ENCODE results near the gene ANKRD28. TPM values are rescaled to one million over a fixed set of nuclear protein-coding genes. Genes with fewer than 3 reads are reported as not detected.

The ANKRD28 gene
- total RNA-seq, 1 experiment from 2014 or later, result 47.5 TPM

DNA sequence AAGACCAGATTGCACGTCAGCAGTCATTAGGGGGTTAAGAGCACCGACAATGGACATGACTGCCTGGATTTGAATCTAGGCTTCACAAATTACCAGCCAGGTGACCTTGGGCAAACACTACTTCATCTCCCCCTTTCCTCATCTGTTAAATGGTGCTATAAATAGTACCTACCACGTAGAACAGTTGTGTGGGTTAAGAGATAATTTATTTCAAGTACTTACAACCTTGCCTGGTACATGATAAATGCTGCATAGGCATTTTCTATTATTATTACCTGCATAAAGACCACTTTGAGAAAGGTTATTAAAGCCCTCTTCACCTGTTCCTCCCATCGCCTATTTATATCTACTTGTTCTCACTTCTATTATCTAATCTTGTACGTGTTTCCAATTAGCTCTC lies 131.5 kb downstream of the ANKRD28 start:
- Histone ChIP-seq H3K9me2 (ENCODE audit: insufficient read depth) (no peaks in the 10 kb centered on the region), H3K9me3 (ENCODE audit: control insufficient read depth in 1 of 2, insufficient read depth in 1 of 2, low read depth in 1 of 2, low read length in 2 of 2) (no peaks in the 10 kb centered on the region), H4K20me1 (ENCODE audit: insufficient read depth) (no peaks in the 10 kb centered on the region), H3K4me1 (ENCODE audit: control insufficient read depth in 1 of 2, insufficient read depth in 2 of 2, low read length in 2 of 2) (no peaks in the 10 kb centered on the region), H2AFZ (ENCODE audit: low read depth, low read length, poor library complexity, severe bottlenecking) (no peak overlapping the region), H3K4me3 (replicated peaks in 1 of 2; ENCODE audit: low read depth in 1 of 2, low read length in 2 of 2) (no peak overlapping the region), H3K36me3 (ENCODE audit: control insufficient read depth in 1 of 2, insufficient read depth in 2 of 2, low read length in 2 of 2) (peaks cover 0 to 19% of the 10 kb centered on the region in 2 experiments; a peak in 3 of 4 replicates), H3K4me2 (ENCODE audit: low read length) (no peak overlapping the region), H3K27ac (ENCODE audit: low read depth, low read length) (no peak overlapping the region), H3K27me3 (ENCODE audit: insufficient read depth, low read length) (no peaks in the 10 kb centered on the region), H3K9ac (ENCODE audit: low read length) (no peak overlapping the region), H3K79me2 (ENCODE audit: insufficient read depth, low read length) (no peaks in the 10 kb centered on the region)
- no peak for DNase-seq (ENCODE audit: low read depth, low spot score)
- POLR2A ChIA-PET, result no interaction called here
- TF ChIP-seq ZFX (IDR thresholded peaks at IDR 0.05) (no peak), MAX (IDR thresholded peaks at IDR 0.05) (no peak), YY1 (IDR thresholded peaks at IDR 0.05; ENCODE audit: extremely low read depth, insufficient replicate concordance, low read depth, low read length) (no peak), ZBTB33 (IDR thresholded peaks at IDR 0.05; ENCODE audit: extremely low read depth, insufficient replicate concordance, low read length) (no peak), FOSL1 (IDR thresholded peaks at IDR 0.05; ENCODE audit: low read depth) (no peak), SP1 (IDR thresholded peaks at IDR 0.05; ENCODE audit: low read depth) (no peak), RAD21 (IDR thresholded peaks at IDR 0.05; ENCODE audit: low read depth) (no peak)
- no peak for ATAC-seq
- no TSS peak for BruUV-seq (replicated peaks)
- CTCF ChIA-PET, result no interaction called here
- intact Hi-C loops (cut with micrococcal nuclease), result no loop called here
- RAD21 ChIA-PET (ENCODE audit: low non-redundant PET in 1 of 2, low total read pairs in 2 of 2, uncharacterized antibody in 2 of 2, unreplicated experiment in 2 of 2), result no interaction called here

- Histone ChIP-seq H3K27me3 (ENCODE audit: insufficient read depth, low read length) (no peaks in the 10 kb centered on the region), H3K27ac (ENCODE audit: low read depth, low read length) (no peak overlapping the region), H4K20me1 (ENCODE audit: insufficient read depth) (no peaks in the 10 kb centered on the region), H3K4me1 (ENCODE audit: control insufficient read depth in 1 of 2, insufficient read depth in 2 of 2, low read length in 2 of 2) (no peaks in the 10 kb centered on the region), H3K36me3 (ENCODE audit: control insufficient read depth in 1 of 2, insufficient read depth in 2 of 2, low read length in 2 of 2) (peaks cover 0 to 19% of the 10 kb centered on the region in 2 experiments; a peak in 3 of 4 replicates), H2AFZ (ENCODE audit: low read depth, low read length, poor library complexity, severe bottlenecking) (no peak overlapping the region), H3K4me2 (ENCODE audit: low read length) (no peak overlapping the region), H3K9ac (ENCODE audit: low read length) (no peak overlapping the region), H3K9me3 (ENCODE audit: control insufficient read depth in 1 of 2, insufficient read depth in 1 of 2, low read depth in 1 of 2, low read length in 2 of 2) (no peaks in the 10 kb centered on the region), H3K9me2 (ENCODE audit: insufficient read depth) (no peaks in the 10 kb centered on the region), H3K79me2 (ENCODE audit: insufficient read depth, low read length) (no peaks in the 10 kb centered on the region), H3K4me3 (replicated peaks in 1 of 2; ENCODE audit: low read depth in 1 of 2, low read length in 2 of 2) (no peak overlapping the region)
- DNase-seq (ENCODE audit: low read depth, low spot score) (no peak), ATAC-seq (no peak)
- POLR2A ChIA-PET, result no interaction called here
- BruUV-seq (replicated peaks), result no TSS peak
- RAD21 ChIA-PET (ENCODE audit: low non-redundant PET in 1 of 2, low total read pairs in 2 of 2, uncharacterized antibody in 2 of 2, unreplicated experiment in 2 of 2), result no interaction called here
- CTCF ChIA-PET, result no interaction called here
- intact Hi-C loops (cut with micrococcal nuclease), result no loop called here
- TF ChIP-seq CBX3 (IDR thresholded peaks at IDR 0.05; ENCODE audit: low read depth) (no peak), CEBPB (IDR thresholded peaks at IDR 0.05; ENCODE audit: low read depth) (no peak), EZH2 (IDR thresholded peaks at IDR 0.05) (no peak), REST (IDR thresholded peaks at IDR 0.05; ENCODE audit: low read depth) (no peak), ZFX (IDR thresholded peaks at IDR 0.05) (no peak), POLR2AphosphoS5 (IDR thresholded peaks at IDR 0.05; ENCODE audit: low read depth, low read length) (no peak), MAX (IDR thresholded peaks at IDR 0.05) (no peak), POLR2A (IDR thresholded peaks at IDR 0.05; ENCODE audit: borderline replicate concordance, extremely low read depth, insufficient read depth, insufficient read length) (no peak), YY1 (IDR thresholded peaks at IDR 0.05; ENCODE audit: extremely low read depth, insufficient replicate concordance, low read depth, low read length) (no peak), EGR1 (IDR thresholded peaks at IDR 0.05; ENCODE audit: low read depth) (no peak), RAD21 (IDR thresholded peaks at IDR 0.05; ENCODE audit: low read depth) (no peak), ZNF274 (IDR thresholded peaks at IDR 0.05; ENCODE audit: low read depth, low read length) (no peak), FOSL1 (IDR thresholded peaks at IDR 0.05; ENCODE audit: low read depth) (no peak)
Observed at GRCh38 chr3:15665510-15666150, 132.1 kb downstream of the ANKRD28 start.
